ENCODE measurements around the gene PPP1R9A.
"Not testable (repeated sequence)": the region's sequence is repeated elsewhere in the genome, so short reads cannot be mapped to it uniquely, and the experiment has no call there.

The PPP1R9A gene

GRCh38 chr7:94975336-94975735 is 67.9 kb downstream of the PPP1R9A start:
- DNase-seq (ENCODE audit: low read depth in 2 of 2), result no peak

DNA sequence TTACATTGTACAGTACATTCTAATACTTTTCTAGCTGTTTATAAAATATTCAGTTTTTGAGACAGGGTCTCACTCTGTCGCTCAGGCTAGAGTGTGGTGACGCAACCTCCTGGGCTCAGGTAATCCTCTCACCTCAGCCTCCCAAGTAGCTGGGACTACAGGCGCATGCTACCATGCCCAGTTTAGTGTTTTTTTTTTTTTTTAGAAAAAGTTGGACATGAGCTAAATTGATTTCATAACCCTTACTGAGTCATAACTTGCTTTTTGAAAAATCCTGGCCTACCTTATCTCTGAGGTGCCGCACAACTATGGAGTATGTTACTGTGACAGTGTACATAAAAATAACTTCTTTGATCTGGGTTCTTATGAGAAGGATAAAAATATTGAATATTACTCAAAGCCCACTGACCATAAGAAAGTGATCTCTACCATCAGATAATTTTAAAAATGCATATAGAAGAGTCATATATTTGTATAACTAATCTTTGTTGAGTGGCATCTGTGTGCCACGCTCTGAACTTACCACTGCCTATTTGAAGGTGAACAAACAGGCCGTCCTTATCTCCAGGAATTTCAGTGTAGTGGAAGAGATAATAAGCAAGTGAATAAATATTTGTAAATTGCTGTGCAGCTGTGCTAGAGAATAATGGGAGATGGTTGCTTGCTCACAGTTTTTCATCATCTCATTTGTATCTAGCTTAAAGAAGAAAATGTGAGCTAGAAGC is 73.2 kb downstream of the PPP1R9A start:
- DNase-seq (ENCODE audit: low read depth in 2 of 2), result no peak

GRCh38 chr7:94995921-94996320 is 88.5 kb downstream of the PPP1R9A start:
- DNase-seq (ENCODE audit: low read depth in 2 of 2), result no peak

DNA sequence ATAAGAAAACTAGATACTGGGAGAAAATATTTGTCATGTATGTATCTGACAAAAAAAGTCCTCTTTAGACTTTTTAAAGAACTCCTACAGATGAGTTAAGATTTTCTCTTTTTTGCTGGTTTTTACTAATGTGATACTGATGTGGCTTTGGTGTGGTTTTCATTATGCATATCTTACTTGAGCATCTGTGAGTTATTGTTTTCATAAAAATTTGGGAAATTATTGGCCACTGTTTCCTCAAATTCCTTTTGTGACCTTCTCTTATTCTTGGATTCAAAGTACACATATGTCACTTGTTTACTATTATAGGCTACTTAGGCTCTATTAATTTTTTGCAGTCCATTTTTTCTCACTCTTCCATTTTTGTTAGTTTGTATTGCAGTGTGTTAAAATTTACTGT is 89.0 kb downstream of the PPP1R9A start:
- DNase-seq (ENCODE audit: low read depth in 2 of 2), result no peak

DNA sequence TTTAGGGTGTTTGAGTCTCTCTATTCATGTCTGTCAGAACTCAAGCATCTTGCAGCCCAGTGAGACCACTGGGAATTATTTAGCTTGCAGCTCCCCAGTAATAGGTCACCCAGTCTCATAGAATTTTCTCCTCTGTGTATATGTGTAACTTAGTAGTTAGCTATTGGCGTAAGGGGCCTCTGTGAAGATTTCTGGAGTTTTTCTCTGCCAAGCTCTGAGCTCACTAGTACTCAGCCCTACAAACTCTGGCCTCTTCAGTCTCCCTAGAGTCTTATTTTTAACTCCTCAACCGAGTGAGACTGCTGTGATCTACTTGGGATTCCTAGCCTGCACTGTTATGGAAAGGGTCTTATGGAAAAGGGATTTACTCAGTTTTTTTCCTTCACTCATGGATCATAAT is 90.2 kb downstream of the PPP1R9A start:
- DNase-seq (ENCODE audit: low read depth in 2 of 2), result no peak

GRCh38 chr7:94998266-94999068 is 91.1 kb downstream of the PPP1R9A start:
- DNase-seq (ENCODE audit: low read depth in 2 of 2), result no peak

DNA sequence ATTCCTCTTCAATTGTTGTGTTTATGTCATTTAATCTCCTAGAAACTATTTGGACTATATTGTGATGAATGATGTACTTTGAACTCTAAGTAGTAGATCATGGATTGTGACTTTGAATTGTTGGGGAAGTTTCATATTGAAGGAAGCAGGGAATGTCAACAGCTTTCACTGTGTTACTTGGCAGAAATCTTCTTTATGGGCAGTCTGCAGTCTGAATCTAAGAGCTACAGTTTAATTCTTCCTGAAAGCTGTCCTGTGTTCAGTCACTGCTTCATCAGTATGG is 91.6 kb downstream of the PPP1R9A start:
- DNase-seq (ENCODE audit: low read depth in 2 of 2), result no peak

DNA sequence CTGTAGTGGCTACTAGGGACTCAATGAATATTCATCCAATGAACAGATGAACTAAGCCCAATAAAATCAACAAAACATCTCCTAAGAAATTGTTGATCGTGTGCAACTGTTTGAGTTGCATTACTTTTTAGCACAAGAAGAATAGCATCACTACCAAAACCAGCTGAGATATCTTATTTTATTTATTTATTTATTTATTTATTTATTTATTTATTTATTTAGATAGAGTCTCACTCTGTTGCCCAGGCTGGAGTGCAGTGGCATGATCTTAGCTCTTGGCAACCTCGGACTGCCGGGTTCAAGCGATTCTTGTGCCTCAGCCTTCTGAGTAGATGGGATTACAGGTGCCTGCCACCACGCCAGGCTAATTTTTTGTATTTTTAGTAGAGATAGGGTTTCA is 92.2 kb downstream of the PPP1R9A start:
- DNase-seq (ENCODE audit: low read depth in 2 of 2), result not testable (repeated sequence)

DNA sequence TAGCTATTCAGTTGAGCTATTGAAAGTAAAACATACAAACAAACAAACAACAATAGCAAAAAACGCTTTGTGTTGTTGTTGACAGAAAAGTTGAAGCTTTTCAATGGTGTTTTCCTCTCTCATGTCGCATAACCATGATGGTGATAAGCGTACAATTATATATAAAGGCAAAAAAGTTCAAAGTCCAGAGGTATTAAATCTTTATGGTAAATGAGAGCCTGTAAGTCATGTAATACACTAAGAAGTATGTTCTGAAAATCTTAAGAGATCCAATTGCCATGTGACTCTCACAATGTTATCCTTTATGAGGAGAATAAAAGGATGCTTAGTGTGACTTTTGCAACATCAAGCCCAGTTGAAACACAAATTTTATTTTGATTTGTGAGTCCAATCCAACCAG is 93.9 kb downstream of the PPP1R9A start:
- DNase-seq (ENCODE audit: low read depth in 2 of 2), result no peak

DNA sequence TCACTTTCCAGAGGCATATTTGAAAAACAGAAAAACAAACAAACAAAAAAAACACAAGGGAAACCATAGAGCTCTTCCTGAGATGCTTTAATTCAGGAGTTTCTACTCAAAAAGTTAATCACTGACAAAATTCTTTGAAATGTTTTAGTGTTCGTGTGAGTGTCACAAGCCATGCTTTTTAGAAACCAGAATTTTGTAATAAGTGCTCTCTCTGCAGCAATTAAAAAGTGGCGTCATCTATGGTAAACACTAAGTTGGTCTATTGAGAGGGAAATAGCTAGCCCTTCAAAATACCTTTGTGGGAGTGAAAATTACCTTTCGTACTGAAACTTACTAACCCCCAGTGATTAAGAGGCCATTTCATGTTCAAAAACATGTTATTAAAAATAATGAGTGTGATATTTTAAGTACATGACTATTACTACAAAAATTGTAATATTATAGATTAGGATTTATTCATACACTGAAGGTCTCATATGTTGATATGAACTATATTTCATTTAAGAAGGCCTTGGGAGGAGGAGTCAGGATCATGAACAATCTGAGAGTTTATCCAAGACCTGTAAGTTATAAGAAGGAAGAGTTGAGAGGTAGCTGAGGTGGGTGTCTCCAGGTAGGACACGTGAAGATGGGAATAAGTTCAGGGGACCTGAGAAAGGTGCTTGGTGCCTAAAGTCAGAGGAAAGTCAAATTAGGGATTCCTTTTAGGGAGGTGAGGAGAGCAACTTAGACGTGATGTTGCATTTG is 94.6 kb downstream of the PPP1R9A start:
- no peak for DNase-seq (ENCODE audit: low read depth in 2 of 2)

DNA sequence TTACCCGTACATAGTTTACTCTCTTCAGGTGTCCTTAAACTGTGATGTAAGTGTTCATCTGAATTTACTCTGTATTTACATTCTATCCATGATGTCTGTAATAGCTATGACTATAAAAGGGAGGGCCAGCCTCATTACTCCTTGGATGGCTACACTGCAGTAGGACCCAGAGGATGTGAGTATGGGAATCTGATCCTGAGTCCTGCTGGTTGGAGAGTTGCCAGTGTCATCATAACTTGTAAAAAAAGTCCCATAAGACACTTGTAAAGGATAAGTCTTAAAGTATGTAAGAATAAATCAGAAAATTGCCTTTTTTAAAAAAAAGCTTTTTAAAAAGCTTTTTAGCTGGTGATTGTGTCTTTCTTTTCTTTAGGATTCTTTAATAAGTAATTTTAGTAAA is 95.4 kb downstream of the PPP1R9A start:
- DNase-seq (ENCODE audit: low read depth in 2 of 2), result no peak

GRCh38 chr7:95004618-95005247 is 97.3 kb downstream of the PPP1R9A start:
- no peak for DNase-seq (ENCODE audit: low read depth in 2 of 2)

- no peak for DNase-seq (ENCODE audit: low read depth in 2 of 2)
Measured at GRCh38 chr7:95006010-95006409, 98.6 kb downstream of the PPP1R9A start.

DNA sequence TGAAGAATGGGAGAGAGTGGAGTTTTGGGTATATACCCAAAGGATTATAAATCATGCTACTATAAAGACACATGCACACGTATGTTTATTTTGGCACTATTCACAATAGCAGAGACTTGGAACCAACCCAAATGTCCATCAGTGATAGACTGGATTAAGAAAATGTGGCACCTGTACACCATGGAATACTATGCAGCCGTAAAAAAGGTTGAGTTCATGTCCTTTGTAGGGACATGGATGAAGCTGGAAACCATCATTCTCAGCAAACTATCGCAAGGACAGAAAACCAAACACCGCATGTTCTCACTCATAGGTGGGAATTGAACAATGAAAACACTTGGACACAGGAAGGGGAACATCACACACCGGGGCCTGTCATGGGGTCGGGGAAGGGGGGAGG is 101.4 kb downstream of the PPP1R9A start:
- not testable (repeated sequence) for DNase-seq (ENCODE audit: low read depth in 2 of 2)

DNA sequence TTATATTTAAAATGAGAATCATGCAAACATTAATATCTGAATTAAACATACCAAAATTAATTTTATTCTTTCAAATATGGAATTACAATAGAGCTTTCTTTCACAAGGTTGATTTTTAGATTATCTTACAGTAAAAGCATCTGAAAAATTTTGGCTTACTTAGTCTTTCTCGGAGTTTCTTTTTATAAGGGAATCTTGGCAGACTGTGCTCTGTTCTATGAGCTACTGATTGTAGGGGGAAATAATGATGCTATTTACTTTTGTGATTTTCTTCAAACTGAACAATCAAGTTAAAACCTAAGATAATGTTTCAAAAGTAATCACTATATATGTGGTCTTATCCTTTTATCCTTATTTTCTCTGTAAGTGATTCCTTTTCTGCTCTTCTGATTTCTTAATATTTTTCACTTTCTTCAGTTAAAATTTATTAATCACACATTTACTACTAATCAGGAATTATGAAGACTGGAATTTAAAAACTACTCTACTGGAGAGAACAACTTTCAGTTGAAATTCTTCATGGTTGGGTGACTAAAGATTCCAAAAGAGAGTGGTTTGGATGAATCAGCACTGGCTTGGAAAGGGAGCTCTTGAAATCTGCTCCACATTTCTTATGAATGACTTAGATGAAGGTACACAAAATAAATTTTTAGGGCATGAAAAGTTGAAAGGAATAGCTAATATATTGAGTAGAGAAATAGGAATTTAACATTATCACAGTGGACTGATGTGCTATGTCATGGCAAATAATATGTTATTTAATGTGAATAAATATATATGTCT is 103.9 kb downstream of the PPP1R9A start:
- DNase-seq (ENCODE audit: low read depth in 2 of 2), result no peak

- no peak for DNase-seq (ENCODE audit: low read depth in 2 of 2)
Measured at GRCh38 chr7:95011995-95012394, 104.6 kb downstream of the PPP1R9A start.

GRCh38 chr7:95018021-95018420 is 110.6 kb downstream of the PPP1R9A start:
- DNase-seq (ENCODE audit: low read depth in 2 of 2), result no peak

- DNase-seq (ENCODE audit: low read depth in 2 of 2), result no peak
Measured at GRCh38 chr7:95026018-95026417, 118.6 kb downstream of the PPP1R9A start.

- DNase-seq (ENCODE audit: low read depth in 2 of 2), result no peak
Measured at GRCh38 chr7:95026421-95027072, 119.2 kb downstream of the PPP1R9A start.

- no peak for DNase-seq (ENCODE audit: low read depth in 2 of 2)
Measured at GRCh38 chr7:95027234-95027872, 120.0 kb downstream of the PPP1R9A start.

DNA sequence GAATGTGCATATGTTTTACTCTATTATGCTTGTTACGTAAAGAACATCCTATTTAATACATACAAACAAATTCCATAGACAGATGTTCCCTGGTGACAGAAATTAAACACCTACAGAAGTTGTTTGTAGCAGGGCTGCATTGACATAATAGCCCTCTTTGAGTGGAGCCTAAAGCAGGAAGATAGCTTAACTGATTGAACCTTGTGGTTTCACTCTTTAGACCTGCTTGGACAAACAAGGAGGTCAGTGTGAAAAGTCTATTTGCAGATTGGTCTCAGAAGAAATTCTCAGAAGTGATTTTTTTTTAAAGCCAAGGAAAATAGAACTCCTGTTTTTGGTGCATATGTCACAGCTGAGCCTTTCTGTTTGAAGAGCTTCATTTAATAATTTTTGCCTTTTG is 121.3 kb downstream of the PPP1R9A start:
- DNase-seq (ENCODE audit: low read depth in 2 of 2), result no peak
